ENCODE measurements around the gene FUCA1. TPM values are rescaled to one million over a fixed set of nuclear protein-coding genes. Genes with fewer than 3 reads are reported as not detected.
A peak's percentile ranks its signal among the peaks of the same experiment; 100 is the strongest.

FUCA1 gene
- polyA plus RNA-seq, result 14.7 TPM

DNA sequence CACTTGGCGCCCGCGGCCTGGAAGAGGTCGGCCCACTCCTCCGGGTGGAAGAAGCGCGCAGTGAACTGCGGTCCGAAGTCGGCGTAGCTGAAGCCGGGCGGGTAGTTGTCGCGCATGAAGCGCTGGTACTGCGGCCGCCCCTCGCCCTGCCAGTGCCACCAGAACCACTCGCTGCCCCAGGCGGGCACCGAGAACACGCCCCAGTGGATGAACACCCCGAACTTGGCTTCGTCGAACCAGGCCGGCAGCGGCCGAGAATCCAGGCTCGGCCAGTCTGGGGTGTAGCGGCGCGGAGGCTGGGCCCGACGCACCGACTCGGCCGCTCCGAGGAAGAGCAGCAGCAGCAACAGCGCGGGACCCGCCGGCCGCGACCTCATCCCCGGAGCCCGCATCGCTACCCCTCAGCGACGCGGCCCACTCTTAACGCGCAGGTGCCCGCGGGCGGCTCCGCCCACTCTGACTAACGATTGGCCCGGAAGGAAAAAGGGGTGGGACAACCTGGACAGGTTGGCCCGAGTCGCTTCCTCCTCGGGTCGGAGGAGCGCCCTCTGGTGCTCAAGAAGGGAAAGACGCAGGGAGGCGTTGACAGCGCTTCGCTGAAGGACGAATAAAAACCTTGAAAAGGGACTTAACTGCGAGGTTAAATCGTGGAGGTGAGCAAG lies at the start of gene FUCA1:
Gene FUCA1 (minus strand): TSS at position 396 of the 662 bp plus-strand sequence. CDS start 4 bp downstream, at position 392.
- Mint-ChIP-seq H3K27ac (peak within 1 kb of the TSS; percentile 79 to 94 (median 87)), H3K27me3 (no peaks in the 10 kb centered on the region)

DNA sequence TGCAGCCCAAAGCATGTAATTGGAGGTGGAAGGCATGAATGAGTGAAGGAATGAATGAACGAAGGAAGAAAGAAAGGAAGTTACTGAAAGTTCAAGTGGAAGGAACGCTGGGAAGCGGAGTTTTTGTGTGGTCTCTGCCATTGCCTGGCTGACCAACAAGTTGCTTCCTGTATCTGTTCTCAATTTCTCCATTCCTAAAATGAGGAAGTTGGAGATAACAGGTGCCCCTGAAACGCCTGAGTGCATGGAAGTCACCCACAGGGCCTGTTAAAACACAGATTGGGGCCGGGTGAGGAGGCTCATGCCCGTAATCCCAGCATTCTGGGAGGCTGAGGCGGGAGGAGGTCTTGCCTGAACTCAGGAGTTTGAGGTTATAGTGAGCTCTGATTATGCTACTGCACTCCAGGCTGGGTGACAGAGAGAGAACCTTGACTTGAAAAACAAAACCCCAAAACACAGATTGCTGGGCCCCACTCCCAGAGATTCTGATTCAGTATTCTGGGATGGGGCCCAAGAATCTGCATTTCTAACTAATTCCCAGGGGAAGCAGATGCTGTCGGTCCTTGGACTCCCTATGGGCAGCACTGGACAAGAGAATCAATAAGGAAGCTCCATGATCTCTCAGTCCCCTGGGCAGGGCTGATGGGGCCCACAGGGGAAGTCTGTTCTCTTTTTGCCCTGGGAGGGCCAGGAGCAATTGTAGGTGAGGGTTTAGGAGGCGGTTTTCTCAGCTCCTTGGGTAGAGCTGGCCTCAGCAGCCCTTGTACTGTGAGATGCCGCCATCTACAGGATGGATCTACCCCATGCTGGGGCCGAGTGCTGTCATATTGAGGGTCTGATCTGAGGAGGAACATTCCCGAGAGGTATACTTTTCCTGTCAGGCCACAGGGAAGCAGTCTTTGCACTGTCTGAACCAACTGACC lies 48.4 kb upstream of the FUCA1 start:
- Mint-ChIP-seq H3K36me3 (peaks cover under 1% of the 10 kb centered on the region), H3K27me3 (no peaks in the 10 kb centered on the region), H3K4me3 (peak overlapping the region; percentile 22 to 85 (median 69)), H3K9me3 (no peaks in the 10 kb centered on the region), H3K4me1 (peaks cover 28 to 38% (median 33%) of the 10 kb centered on the region in 3 donors), H3K27ac (peak overlapping the region; percentile 14 to 94 (median 67))

More for the DNA sequence above, at the start of gene FUCA1:
- Mint-ChIP-seq H3K36me3 (peaks cover 7% of the 10 kb centered on the region), H3K9me3 (no peaks in the 10 kb centered on the region), H3K4me1 (peaks cover 24 to 29% (median 25%) of the 10 kb centered on the region in 3 donors), H3K4me3 (peak within 1 kb of the TSS; percentile 85 to 92 (median 90))

DNA sequence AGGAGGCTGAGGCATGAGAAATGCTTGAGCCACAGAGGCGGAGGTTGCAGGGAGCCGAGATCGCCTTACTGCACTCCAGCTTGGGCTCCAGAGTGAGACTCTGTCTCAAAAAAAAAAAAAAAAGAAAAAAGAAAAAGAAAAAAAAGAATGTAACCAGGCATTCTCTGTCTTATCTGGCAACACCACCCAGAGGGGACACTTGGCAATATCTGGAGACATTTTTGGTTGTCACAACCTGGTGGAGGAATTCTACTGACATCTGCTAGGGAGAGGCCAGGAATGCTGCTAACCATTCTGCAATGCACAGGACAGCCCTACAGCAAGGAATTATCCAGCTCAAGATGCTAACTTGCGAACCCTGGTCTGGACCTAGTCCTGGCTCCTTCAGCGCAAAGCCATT lies 47.4 kb upstream of the FUCA1 start:
- Mint-ChIP-seq H3K4me3 (peak overlapping the region in 2 of 4 donors; percentile 63 to 80), H3K9me3 (no peaks in the 10 kb centered on the region), H3K27ac (peak overlapping the region in 2 of 3 donors; percentile 14 to 67), H3K36me3 (peaks cover 7% of the 10 kb centered on the region), H3K27me3 (no peaks in the 10 kb centered on the region), H3K4me1 (peaks cover 31 to 41% (median 39%) of the 10 kb centered on the region in 3 donors)

DNA sequence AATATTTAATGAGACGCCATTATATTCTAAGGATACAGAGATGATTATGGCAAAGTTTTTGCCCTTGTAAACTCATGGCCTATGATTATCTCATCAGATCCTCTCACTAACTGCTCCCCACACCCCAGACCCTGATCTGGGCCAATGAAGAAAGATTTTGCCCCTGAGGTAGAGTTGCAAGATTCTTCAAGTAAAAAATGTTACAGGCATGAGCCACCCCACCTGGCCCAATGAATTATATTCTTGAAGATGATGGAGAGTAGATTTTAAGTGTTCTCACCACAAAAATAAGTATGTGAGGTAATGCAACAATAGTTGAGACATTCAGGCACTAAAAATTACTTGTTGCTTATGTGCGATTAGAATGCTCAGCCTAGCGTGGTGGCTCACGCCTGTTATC lies 46.8 kb upstream of the FUCA1 start:
- H3K4me3 Mint-ChIP-seq, result peak overlapping the region in 3 of 4 donors; percentile 71 to 85 (median 80)
- no peaks in the 10 kb centered on the region for H3K27me3 Mint-ChIP-seq

DNA sequence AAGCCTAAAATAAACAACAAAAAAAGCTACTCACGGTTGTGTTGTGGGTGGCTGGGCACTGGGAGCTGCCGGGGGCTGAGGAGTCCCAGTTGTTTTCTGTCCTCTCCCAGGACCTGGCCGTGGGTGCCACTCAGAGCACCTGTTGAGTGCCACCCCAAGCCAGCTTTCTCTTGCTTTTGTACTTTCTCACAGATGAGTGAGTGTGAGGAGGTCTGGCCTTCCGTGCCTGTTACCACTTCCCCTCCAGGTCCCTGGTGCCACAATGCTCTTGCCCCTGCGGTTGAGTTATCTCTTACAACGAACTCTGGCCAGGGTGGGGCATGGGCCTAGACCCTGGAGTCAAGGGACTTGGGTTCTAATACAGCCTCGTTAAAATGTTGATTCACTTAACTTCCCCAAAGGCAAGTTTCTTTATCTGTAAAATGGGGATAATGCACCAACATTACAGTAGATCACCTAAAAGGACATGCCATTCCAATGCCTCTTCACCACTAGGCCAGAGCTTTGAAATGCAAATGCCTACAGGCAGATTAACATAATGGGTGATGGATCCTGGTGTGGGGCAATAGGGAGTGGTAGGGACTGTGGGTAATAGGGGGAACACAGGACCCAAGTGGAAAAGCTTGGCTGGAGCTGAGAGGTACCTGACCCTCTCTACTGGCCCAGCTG lies 45.3 kb upstream of the FUCA1 start, which contains the start of gene CNR2:
Gene CNR2 (minus strand): TSS at position 151 of the 669 bp plus-strand sequence. CDS start 37,745 bp downstream, outside the sequence.
- Mint-ChIP-seq H3K27me3 (no peaks in the 10 kb centered on the region), H3K36me3 (peaks cover 7% of the 10 kb centered on the region), H3K9me3 (no peaks in the 10 kb centered on the region), H3K4me3 (peak within 1 kb of the TSS; percentile 95 to 98 (median 98)), H3K27ac (peak within 1 kb of the TSS; percentile 89 to 98 (median 94)), H3K4me1 (peaks cover 44 to 58% (median 46%) of the 10 kb centered on the region in 3 donors)

More for the DNA sequence above, 46.8 kb upstream of the FUCA1 start:
- Mint-ChIP-seq H3K9me3 (no peaks in the 10 kb centered on the region), H3K36me3 (peaks cover 7% of the 10 kb centered on the region), H3K27ac (peak overlapping the region; percentile 14 to 78 (median 28)), H3K4me1 (peaks cover 34 to 46% (median 38%) of the 10 kb centered on the region in 3 donors)

DNA sequence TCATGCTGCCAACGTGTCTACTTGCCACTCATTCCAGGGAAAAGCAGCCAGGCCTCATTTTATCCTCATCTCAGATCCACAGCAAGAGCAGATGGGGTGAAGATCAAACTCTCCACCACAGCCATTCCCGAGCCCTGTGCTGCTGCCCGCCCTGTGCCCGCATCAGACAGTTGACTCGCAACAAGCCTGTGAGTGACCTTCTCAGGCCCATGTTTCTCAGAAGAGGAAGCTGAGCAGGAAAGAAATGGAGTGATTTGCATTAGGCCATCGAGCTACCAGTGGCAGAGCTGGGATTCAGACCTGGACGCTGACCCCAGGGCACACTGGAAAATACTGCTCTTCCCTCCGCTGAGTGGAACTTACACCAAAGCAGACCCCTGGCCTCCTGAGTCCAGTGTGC lies 43.8 kb upstream of the FUCA1 start:
- Mint-ChIP-seq H3K36me3 (peaks cover 10% of the 10 kb centered on the region), H3K27me3 (no peaks in the 10 kb centered on the region), H3K9me3 (no peaks in the 10 kb centered on the region), H3K4me3 (peak overlapping the region; percentile 95 to 98 (median 98)), H3K27ac (peak overlapping the region; percentile 89 to 98 (median 94)), H3K4me1 (peaks cover 46 to 58% (median 46%) of the 10 kb centered on the region in 3 donors)

DNA sequence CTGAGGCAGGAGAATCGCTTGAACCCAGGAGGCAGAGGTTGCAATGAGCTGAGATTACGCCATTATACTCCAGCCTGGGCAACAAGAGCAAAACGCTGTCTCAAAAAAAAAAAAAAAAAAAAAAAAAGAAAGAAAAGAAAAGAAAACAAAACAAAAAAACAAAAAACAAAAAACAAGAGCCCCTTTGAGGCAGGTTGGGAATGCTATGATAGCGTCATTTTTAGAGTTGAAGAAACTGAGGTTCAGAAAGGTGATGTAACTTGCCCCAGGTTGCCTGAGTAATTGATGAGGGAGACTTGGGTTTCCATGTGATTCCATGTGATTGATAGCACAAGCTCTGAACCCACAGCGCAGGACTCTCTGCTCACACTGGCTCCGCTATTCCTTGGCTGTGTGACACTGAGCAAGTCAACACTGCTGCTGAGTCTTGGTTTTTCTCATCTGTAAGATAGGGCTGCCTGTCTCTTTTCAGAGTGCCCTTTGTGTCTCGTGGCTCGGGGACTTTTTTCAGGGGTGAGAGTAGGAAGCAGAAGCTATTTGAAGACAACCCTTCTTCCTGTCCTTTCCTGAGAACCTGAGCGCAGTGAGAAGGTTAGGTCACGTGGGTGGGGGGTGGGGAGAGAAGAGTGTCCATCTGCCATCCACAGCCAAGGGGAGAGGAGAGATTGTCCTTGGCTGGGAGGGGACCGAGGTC lies 42.6 kb upstream of the FUCA1 start:
- H3K4me1 Mint-ChIP-seq, result peaks cover 41 to 56% (median 46%) of the 10 kb centered on the region in 3 donors
- H3K27ac Mint-ChIP-seq, result peak overlapping the region; percentile 89 to 98 (median 94)
- peaks cover 13% of the 10 kb centered on the region for H3K36me3 Mint-ChIP-seq
- H3K4me3 Mint-ChIP-seq, result peak overlapping the region; percentile 95 to 98 (median 98)
- no peaks in the 10 kb centered on the region for H3K9me3 Mint-ChIP-seq
- H3K27me3 Mint-ChIP-seq, result no peaks in the 10 kb centered on the region

DNA sequence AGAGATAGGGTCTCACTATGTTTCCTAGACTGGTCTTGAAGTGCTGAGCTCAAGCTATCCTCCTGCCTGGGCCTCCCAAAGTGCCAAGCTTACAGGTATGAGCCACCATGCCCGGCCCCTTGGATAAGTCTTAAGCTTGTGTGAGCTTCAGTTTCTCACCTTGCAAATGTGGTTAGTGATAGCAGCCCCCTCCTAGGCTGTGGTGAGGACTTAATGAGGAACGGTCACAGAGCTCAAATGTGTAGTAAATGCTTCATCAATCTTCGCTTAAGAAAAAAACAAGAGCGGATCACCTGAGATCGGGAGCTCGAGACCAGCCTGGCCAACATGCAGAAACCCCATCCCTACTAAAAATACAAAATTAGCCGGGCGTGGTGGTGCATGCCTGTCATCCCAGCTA lies 42.1 kb upstream of the FUCA1 start:
- Mint-ChIP-seq H3K27ac (peak overlapping the region; percentile 89 to 98 (median 94)), H3K4me1 (peaks cover 43 to 57% (median 48%) of the 10 kb centered on the region in 3 donors), H3K9me3 (no peaks in the 10 kb centered on the region), H3K27me3 (no peaks in the 10 kb centered on the region), H3K36me3 (peaks cover 13% of the 10 kb centered on the region), H3K4me3 (peak overlapping the region; percentile 95 to 98 (median 97))

DNA sequence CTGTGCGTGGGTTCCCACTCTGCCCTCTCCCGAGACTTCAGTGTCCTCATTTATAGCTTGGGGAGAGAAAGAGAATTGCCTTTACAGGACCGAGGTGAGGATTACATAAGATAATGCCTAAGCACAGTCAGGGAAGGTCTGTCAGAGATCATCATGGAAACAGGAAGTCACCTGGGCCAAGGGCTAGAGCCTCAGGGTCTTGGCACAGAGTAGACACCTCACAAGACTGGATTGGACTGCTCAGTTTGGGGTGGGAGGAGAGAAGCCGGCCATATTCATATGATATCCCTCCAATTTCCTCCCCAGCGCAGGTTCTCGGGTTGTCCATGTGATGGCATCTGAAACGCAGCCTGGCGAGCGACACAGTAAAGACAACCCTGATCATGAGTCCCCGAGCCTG lies 41.3 kb upstream of the FUCA1 start:
- peak overlapping the region; percentile 89 to 98 (median 97) for H3K27ac Mint-ChIP-seq
- H3K4me3 Mint-ChIP-seq, result peak overlapping the region; percentile 95 to 98 (median 97)
- no peaks in the 10 kb centered on the region for H3K9me3 Mint-ChIP-seq
- H3K4me1 Mint-ChIP-seq, result peaks cover 44 to 57% (median 49%) of the 10 kb centered on the region in 3 donors
- no peaks in the 10 kb centered on the region for H3K27me3 Mint-ChIP-seq
- H3K36me3 Mint-ChIP-seq, result peaks cover 15% of the 10 kb centered on the region

DNA sequence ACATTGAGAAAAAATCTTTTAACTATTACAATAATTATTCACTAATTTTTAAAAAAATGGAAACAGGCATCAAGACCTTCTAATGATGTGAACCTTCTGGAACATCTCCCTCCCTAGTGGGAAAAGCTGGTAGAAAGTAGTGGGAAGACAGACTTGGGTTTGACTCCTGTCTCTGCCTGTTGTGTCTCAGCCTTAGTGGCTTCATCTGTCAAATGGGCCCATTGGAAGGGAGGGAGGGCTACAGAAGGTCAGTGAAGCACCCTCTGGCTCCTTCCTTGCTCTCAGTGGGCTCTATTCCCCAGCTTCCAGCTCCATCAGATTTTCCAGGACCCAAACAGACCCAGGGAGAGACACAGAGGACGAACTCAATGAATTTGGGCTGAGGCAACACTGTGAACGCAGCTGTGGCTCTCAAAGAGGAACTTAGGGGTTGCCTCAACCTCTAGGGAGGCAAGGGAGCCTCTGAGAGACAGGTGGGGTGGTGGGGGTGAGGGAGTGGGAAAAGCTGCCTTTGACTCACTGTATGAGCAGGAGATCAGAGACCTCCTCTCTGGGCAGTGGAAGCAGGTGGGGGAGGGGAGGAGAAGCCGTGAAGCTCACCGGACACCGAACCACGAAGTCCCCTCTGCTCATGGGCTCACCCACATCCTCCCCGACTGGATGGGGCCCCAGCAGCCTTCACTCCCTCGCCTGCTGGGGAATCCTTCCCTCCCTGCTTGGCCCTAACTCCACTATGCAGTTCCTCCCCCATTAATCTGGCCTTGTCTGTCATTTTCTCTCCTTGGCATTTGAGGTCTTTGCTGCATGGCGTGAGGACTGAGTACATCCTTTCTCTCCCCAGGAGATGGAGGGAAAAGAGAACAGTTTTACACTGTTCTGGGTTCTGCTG lies 40.6 kb upstream of the FUCA1 start:
- Mint-ChIP-seq H3K4me3 (peak overlapping the region; percentile 95 to 98 (median 97)), H3K27me3 (no peaks in the 10 kb centered on the region), H3K27ac (peak overlapping the region; percentile 89 to 98 (median 97)), H3K4me1 (peaks cover 49 to 60% (median 54%) of the 10 kb centered on the region in 3 donors), H3K36me3 (peaks cover 18% of the 10 kb centered on the region), H3K9me3 (no peaks in the 10 kb centered on the region)

DNA sequence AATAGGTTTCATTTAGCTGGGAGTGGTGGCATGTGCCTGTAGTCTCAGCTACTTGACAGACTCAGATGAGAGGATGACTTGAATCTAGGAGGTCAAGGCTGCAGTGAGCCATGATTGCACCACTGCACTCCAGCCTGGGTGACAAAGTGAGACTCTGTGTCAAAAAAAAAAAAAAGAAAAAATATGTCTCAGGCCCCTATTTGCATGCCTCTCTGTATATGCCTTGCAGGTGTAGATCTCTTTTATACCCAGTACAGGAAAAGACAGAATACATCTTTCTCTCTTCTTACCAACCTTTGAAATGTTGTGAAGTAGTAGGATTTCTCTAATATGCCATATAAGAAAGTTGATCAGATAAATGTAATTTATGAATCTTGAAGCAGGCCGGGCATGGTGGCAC lies 38.6 kb upstream of the FUCA1 start:
- H3K9me3 Mint-ChIP-seq, result no peaks in the 10 kb centered on the region
- peak overlapping the region; percentile 66 to 98 (median 80) for H3K4me3 Mint-ChIP-seq
- peaks cover 54 to 56% (median 55%) of the 10 kb centered on the region in 3 donors for H3K4me1 Mint-ChIP-seq
- peaks cover 18% of the 10 kb centered on the region for H3K36me3 Mint-ChIP-seq
- H3K27ac Mint-ChIP-seq, result peak overlapping the region in 2 of 3 donors; percentile 68 to 86
- no peaks in the 10 kb centered on the region for H3K27me3 Mint-ChIP-seq

DNA sequence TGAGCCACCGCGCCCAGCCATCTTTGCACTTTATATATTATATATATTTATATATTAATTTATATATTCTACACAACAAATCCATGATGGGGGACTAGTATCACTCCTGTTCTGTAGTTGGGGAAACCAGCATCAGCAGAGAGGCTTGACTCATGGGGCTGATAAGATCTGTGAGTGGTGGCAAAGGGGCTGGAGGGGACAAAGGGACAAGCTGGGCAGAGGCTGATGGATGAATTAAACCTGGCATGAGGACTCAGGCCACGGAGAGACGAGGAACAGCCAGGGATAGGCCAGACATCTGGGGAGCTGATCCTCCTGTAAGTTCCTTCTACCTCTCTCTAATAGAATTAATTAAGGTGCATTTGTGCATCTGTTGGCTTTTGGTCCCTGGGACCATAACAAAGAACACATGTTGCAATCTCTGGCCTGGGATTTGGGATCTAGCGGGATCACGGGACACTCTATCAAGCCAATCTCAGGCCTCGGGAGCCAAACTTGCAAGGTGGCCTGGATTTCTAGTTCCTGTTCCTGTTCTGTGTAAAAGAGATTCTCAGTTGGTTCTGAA lies 37.5 kb upstream of the FUCA1 start:
- Mint-ChIP-seq H3K27me3 (no peaks in the 10 kb centered on the region), H3K4me3 (peak overlapping the region in 3 of 4 donors; percentile 66 to 90 (median 81))

More for the DNA sequence above, 37.5 kb upstream of the FUCA1 start:
- Mint-ChIP-seq H3K27ac (peak overlapping the region in 2 of 3 donors; percentile 68 to 80), H3K36me3 (peaks cover 16% of the 10 kb centered on the region), H3K9me3 (no peaks in the 10 kb centered on the region), H3K4me1 (peaks cover 58 to 63% (median 58%) of the 10 kb centered on the region in 3 donors)

Data from IgD-negative memory B cell (primary cell).